Activated naive CD4-positive, alpha-beta T cell treated with anti-CD3 and anti-CD28 coated beads, Interleukin-2, amount 50 U/mL, for 24 hours (primary cell): ENCODE data around the gene REM2.

Experiments
- H3K27ac Mint-ChIP-seq: one replicate; pipeline ENCODE4 v1.8.0; 2021; ENCODE audit warnings: mild to moderate bottlenecking, mixed read lengths
- H3K27me3 Mint-ChIP-seq: one replicate; pipeline ENCODE4 v1.8.0; 2021; ENCODE audit warnings: mixed read lengths
- H3K36me3 Mint-ChIP-seq: one replicate; pipeline ENCODE4 v1.8.0; 2021; ENCODE audit warnings: mixed read lengths
- H3K4me1 Mint-ChIP-seq: one replicate; pipeline ENCODE4 v1.8.0; 2021; ENCODE audit warnings: mixed read lengths
- H3K4me3 Mint-ChIP-seq: one replicate; pipeline ENCODE4 v1.8.0; 2021; ENCODE audit warnings: mild to moderate bottlenecking, mixed read lengths
- H3K9me3 Mint-ChIP-seq: one replicate; pipeline ENCODE4 v1.8.0; 2021; ENCODE audit warnings: mixed read lengths

REM2 gene

GRCh38 chr14:22882529-22883172, 371 bp upstream of the REM2 start:
- H3K4me3 Mint-ChIP-seq, result no peak overlapping the region
- H3K4me1 Mint-ChIP-seq, result peaks cover 51% of the 10 kb centered on the region
- H3K36me3 Mint-ChIP-seq, result peaks cover 5% of the 10 kb centered on the region
- no peak overlapping the region for H3K27ac Mint-ChIP-seq
- no peaks in the 10 kb centered on the region for H3K27me3 Mint-ChIP-seq
- no peaks in the 10 kb centered on the region for H3K9me3 Mint-ChIP-seq

GRCh38 chr14:22884076-22884737, 1.2 kb downstream of the REM2 start:
- Mint-ChIP-seq H3K4me1 (peaks cover 61% of the 10 kb centered on the region), H3K4me3 (no peak overlapping the region), H3K9me3 (no peaks in the 10 kb centered on the region), H3K36me3 (peaks cover 2% of the 10 kb centered on the region), H3K27ac (no peak overlapping the region), H3K27me3 (no peaks in the 10 kb centered on the region)

- peak overlapping the region; percentile 62 for H3K4me3 Mint-ChIP-seq
- peak overlapping the region; percentile 38 for H3K27ac Mint-ChIP-seq
- H3K9me3 Mint-ChIP-seq, result no peaks in the 10 kb centered on the region
- no peaks in the 10 kb centered on the region for H3K27me3 Mint-ChIP-seq
- H3K4me1 Mint-ChIP-seq, result peaks cover 68% of the 10 kb centered on the region
- no peaks in the 10 kb centered on the region for H3K36me3 Mint-ChIP-seq
Measured at GRCh38 chr14:22884738-22885523, 1.9 kb downstream of the REM2 start.

GRCh38 chr14:22885975-22886374, 3.0 kb downstream of the REM2 start:
- H3K4me3 Mint-ChIP-seq, result peak overlapping the region; percentile 50
- H3K36me3 Mint-ChIP-seq, result no peaks in the 10 kb centered on the region
- no peaks in the 10 kb centered on the region for H3K9me3 Mint-ChIP-seq
- peak overlapping the region; percentile 53 for H3K27ac Mint-ChIP-seq
- H3K27me3 Mint-ChIP-seq, result no peaks in the 10 kb centered on the region
- peaks cover 74% of the 10 kb centered on the region for H3K4me1 Mint-ChIP-seq

GRCh38 chr14:22886500-22887259, 3.7 kb downstream of the REM2 start:
- Mint-ChIP-seq H3K4me1 (peaks cover 71% of the 10 kb centered on the region), H3K4me3 (peak overlapping the region; percentile 92), H3K27me3 (no peaks in the 10 kb centered on the region), H3K9me3 (no peaks in the 10 kb centered on the region), H3K27ac (peak overlapping the region; percentile 93), H3K36me3 (no peaks in the 10 kb centered on the region)

GRCh38 chr14:22887260-22887989, 4.4 kb downstream of the REM2 start:
- no peaks in the 10 kb centered on the region for H3K36me3 Mint-ChIP-seq
- no peaks in the 10 kb centered on the region for H3K27me3 Mint-ChIP-seq
- peak overlapping the region; percentile 93 for H3K27ac Mint-ChIP-seq
- H3K9me3 Mint-ChIP-seq, result no peaks in the 10 kb centered on the region
- peak overlapping the region; percentile 92 for H3K4me3 Mint-ChIP-seq
- H3K4me1 Mint-ChIP-seq, result peaks cover 65% of the 10 kb centered on the region

GRCh38 chr14:22887990-22888378, 5.0 kb downstream of the REM2 start:
- Mint-ChIP-seq H3K27me3 (no peaks in the 10 kb centered on the region), H3K9me3 (no peaks in the 10 kb centered on the region), H3K36me3 (no peaks in the 10 kb centered on the region), H3K27ac (peak overlapping the region; percentile 93), H3K4me3 (peak overlapping the region; percentile 92), H3K4me1 (peaks cover 59% of the 10 kb centered on the region)

- Mint-ChIP-seq H3K9me3 (no peaks in the 10 kb centered on the region), H3K27ac (no peak overlapping the region), H3K36me3 (peaks cover 2% of the 10 kb centered on the region), H3K4me3 (no peak overlapping the region), H3K27me3 (no peaks in the 10 kb centered on the region), H3K4me1 (peaks cover 54% of the 10 kb centered on the region)
Measured at GRCh38 chr14:22888662-22889061, 5.6 kb downstream of the REM2 start.

- Mint-ChIP-seq H3K27ac (no peak overlapping the region), H3K4me1 (peaks cover 40% of the 10 kb centered on the region), H3K4me3 (no peak overlapping the region), H3K9me3 (no peaks in the 10 kb centered on the region), H3K27me3 (no peaks in the 10 kb centered on the region), H3K36me3 (peaks cover 2% of the 10 kb centered on the region)
Measured at GRCh38 chr14:22890416-22890815, 7.4 kb downstream of the REM2 start.

- no peak overlapping the region for H3K4me3 Mint-ChIP-seq
- no peak overlapping the region for H3K27ac Mint-ChIP-seq
- H3K27me3 Mint-ChIP-seq, result no peaks in the 10 kb centered on the region
- H3K4me1 Mint-ChIP-seq, result peaks cover 26% of the 10 kb centered on the region
- H3K36me3 Mint-ChIP-seq, result peaks cover 2% of the 10 kb centered on the region
- no peaks in the 10 kb centered on the region for H3K9me3 Mint-ChIP-seq
Measured at GRCh38 chr14:22892488-22892887, 9.5 kb downstream of the REM2 start.

GRCh38 chr14:22893706-22894105, 10.7 kb downstream of the REM2 start:
- Mint-ChIP-seq H3K9me3 (no peaks in the 10 kb centered on the region), H3K4me1 (peaks cover 22% of the 10 kb centered on the region), H3K36me3 (peaks cover 3% of the 10 kb centered on the region), H3K4me3 (no peak overlapping the region), H3K27ac (no peak overlapping the region), H3K27me3 (no peaks in the 10 kb centered on the region)

GRCh38 chr14:22895402-22895801, 12.4 kb downstream of the REM2 start:
- Mint-ChIP-seq H3K4me3 (no peak overlapping the region), H3K27ac (no peak overlapping the region), H3K27me3 (no peaks in the 10 kb centered on the region), H3K4me1 (peaks cover 15% of the 10 kb centered on the region), H3K36me3 (peaks cover 5% of the 10 kb centered on the region), H3K9me3 (no peaks in the 10 kb centered on the region)

GRCh38 chr14:22896356-22896755, 13.3 kb downstream of the REM2 start:
- peaks cover 5% of the 10 kb centered on the region for H3K36me3 Mint-ChIP-seq
- H3K27ac Mint-ChIP-seq, result no peak overlapping the region

GRCh38 chr14:22896760-22897159, 13.7 kb downstream of the REM2 start:
- Mint-ChIP-seq H3K27ac (no peak overlapping the region), H3K36me3 (peaks cover 5% of the 10 kb centered on the region), H3K27me3 (no peaks in the 10 kb centered on the region), H3K4me1 (peaks cover 15% of the 10 kb centered on the region), H3K9me3 (no peaks in the 10 kb centered on the region), H3K4me3 (no peak overlapping the region)

More at GRCh38 chr14:22896356-22896755, 13.3 kb downstream of the REM2 start:
- Mint-ChIP-seq H3K27me3 (no peaks in the 10 kb centered on the region), H3K4me3 (no peak overlapping the region), H3K9me3 (no peaks in the 10 kb centered on the region), H3K4me1 (peaks cover 15% of the 10 kb centered on the region)

GRCh38 chr14:22897357-22897756, 14.3 kb downstream of the REM2 start:
- Mint-ChIP-seq H3K36me3 (peaks cover 5% of the 10 kb centered on the region), H3K27me3 (no peaks in the 10 kb centered on the region), H3K27ac (peak overlapping the region; percentile 20), H3K9me3 (no peaks in the 10 kb centered on the region), H3K4me3 (no peak overlapping the region), H3K4me1 (peaks cover 15% of the 10 kb centered on the region)
